Coronary artery (tissue), 2 donors: ENCODE results near the gene CORO2B.
A peak's percentile ranks its signal among the peaks of the same experiment; 100 is the strongest.

ENCODE experiments used
- DNase-seq: peaks from one replicate; pipeline ENCODE4 v3.0.0-alpha.2; 2017; ENCODE audit warnings: low spot score
- H3K27ac ChIP-seq, 2 donors: fragments of 200-600 bp; sonication (generic); one replicate each; pipeline ENCODE4 v1.5.1; 2016 to 2019
- H3K4me3 ChIP-seq: fragments of 200-600 bp; sonication (generic); 2 replicates; pipeline ENCODE4 v1.5.1; 2016; ENCODE audit warnings: mild to moderate bottlenecking, moderate library complexity
- TF ChIP-seq, protein P1 (sequence below): fragments of 200-600 bp; sonication (generic); IDR thresholded peaks from one replicate; pipeline ENCODE4 v1.5.1; 2019; ENCODE audit warnings: antibody characterized with exemption

CORO2B gene

DNA sequence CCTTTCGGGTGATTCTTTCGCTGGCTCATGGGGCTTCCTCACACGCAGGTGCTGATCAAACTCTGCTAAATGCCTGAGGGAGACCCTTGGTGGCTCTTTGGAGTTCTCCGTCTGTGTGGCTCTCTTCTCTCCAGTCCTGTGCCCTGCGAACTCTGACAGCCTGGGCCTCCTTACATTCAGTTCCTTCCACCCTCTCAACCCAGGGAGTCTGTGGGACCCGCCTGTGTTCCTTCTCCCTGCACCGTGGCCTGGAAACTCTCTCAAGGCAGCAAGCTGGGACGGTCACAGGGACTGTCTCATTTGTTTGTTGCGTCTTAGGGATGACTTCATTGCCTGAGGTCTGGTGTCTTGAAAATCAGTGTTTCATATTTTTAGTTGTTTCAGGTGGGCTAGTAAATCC lies 37.0 kb upstream of the CORO2B start:
- no peak overlapping the region for H3K27ac ChIP-seq
- no peak overlapping the region for H3K4me3 ChIP-seq
- no peak for DNase-seq
- TF ChIP-seq, protein P1, sequence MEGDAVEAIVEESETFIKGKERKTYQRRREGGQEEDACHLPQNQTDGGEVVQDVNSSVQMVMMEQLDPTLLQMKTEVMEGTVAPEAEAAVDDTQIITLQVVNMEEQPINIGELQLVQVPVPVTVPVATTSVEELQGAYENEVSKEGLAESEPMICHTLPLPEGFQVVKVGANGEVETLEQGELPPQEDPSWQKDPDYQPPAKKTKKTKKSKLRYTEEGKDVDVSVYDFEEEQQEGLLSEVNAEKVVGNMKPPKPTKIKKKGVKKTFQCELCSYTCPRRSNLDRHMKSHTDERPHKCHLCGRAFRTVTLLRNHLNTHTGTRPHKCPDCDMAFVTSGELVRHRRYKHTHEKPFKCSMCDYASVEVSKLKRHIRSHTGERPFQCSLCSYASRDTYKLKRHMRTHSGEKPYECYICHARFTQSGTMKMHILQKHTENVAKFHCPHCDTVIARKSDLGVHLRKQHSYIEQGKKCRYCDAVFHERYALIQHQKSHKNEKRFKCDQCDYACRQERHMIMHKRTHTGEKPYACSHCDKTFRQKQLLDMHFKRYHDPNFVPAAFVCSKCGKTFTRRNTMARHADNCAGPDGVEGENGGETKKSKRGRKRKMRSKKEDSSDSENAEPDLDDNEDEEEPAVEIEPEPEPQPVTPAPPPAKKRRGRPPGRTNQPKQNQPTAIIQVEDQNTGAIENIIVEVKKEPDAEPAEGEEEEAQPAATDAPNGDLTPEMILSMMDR = no peak

DNA sequence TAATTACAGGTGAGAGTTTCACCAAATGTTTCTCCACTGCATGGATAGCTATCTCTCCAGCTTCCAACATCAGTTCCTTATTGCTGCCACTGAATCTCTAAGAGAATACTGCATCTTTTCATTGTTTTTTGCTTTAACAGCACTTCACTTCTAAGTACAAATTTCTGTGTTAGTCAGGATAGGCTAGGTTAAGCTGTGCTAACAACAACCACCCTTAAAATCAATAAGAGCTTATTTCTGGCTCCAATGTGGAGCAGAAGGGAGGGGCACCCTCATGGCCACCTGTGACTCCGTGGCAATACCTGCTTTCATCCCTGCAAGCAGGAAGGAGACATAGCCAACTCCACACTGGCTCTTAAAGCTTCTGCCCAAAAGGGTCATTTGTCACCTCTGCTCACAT lies 36.4 kb upstream of the CORO2B start:
- TF ChIP-seq, protein P1 = no peak
- no peak for DNase-seq
- no peak overlapping the region for H3K4me3 ChIP-seq
- peak overlapping the region in 1 of 2 donors; percentile 83 for H3K27ac ChIP-seq

DNA sequence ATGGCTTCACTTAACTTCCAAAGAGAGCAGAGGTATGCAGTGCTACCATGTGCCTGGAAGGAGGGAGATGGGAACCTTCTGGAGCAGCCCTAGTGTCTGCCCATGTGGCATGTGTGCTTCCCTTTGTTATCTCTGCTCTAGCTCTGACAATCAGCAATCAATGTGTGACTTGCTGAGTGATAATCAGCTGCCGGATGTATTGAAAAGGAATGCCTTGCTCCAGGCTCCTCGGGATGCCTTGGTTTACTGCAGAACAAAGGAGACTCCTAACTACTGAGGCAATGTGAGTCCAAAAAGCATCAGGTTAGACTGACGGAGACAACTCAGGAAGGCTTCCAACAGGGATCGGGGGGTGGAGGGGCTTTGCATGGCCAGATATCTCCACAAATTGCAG lies 36.0 kb upstream of the CORO2B start:
- H3K27ac ChIP-seq = peak overlapping the region; percentile 63 to 83

DNA sequence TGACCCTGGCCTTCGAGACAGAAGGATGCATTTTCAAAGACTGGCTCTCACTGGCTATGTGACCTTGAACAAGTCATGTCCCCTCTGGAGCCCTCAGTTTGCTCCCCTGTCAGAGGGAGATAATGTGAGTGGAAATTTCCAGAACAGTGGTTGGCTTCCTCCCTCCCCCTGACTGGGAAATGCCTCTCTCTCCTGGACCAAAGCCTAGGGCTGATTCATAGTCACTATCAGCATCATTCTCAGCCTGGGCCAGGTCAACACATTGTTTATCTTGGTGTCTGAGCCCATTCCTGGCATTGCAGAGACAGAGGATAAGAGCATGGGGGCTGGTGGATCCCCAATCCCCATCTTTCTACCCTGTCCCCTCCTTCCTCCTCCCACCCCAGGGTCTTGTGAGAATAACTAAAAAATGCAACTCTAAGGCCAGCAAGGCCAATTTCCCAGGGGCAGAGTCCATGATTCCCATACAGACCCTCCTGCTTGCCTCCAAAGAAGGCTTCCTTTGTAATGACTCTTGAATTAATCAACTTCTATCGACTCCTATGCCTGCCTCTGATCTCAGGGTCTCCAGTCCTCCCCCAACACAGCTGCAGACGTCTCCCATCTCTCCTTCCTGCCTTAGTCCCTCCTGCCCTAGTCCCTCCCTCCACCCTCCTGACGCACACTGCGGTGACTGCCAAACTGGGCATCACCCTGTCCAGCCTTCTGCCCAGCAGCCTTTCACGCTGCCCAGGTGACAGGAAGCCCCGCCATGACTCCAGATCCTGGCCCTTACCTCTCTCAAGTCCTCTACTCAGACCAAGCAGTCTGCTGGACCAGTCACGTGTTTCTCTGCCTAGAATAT lies 35.4 kb upstream of the CORO2B start:
- TF ChIP-seq, protein P1 = no peak
- Histone ChIP-seq H3K4me3 (peak overlapping the region; percentile 32), H3K27ac (peak overlapping the region; percentile 63 to 83)
- DNase-seq = peak; percentile 86

More for the DNA sequence above, 36.0 kb upstream of the CORO2B start:
- TF ChIP-seq, protein P1 = no peak
- DNase-seq = no peak
- H3K4me3 ChIP-seq = no peak overlapping the region

DNA sequence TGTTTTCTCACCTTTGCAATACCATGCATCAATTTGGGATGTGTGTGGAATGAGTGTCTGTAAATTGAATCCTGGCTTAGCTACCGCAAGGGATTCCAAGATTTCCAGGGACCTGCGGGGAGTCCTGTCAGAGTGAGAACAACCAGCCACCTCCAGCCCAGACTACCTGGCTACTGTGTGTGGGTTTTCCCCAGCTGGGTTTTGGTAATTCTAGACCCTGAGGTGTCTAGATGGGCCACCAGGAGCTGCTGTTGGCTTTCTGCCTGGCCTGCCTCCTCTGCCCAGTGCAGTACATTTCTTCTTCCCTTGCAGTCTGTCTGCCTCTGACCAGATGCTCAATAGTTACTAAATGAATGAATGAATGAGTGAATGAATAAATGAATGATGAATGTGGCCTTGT lies 32.5 kb upstream of the CORO2B start:
- no peak overlapping the region for H3K27ac ChIP-seq
- DNase-seq = no peak
- H3K4me3 ChIP-seq = no peak overlapping the region
- TF ChIP-seq, protein P1 = no peak

DNA sequence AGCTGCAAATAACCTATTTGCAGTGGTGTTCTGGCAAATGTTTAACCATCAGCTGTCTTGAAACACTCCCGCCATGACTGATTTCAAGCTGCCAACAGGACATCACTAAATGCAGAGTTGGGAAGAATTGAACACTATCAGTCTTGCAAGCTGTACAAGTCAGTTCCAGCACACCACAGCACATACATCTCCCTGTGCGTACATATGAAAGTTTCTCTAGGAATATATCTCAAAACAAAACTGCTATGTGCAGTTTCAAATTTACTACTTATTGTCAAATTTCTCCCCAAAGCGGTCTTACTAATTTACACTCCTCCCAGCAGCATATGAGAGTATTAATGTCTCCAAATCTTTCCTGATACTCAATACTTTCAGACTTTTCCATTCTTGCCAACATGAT lies 30.4 kb upstream of the CORO2B start:
- H3K27ac ChIP-seq = no peak overlapping the region
- no peak for DNase-seq
- H3K4me3 ChIP-seq = no peak overlapping the region
- TF ChIP-seq, protein P1 = no peak

DNA sequence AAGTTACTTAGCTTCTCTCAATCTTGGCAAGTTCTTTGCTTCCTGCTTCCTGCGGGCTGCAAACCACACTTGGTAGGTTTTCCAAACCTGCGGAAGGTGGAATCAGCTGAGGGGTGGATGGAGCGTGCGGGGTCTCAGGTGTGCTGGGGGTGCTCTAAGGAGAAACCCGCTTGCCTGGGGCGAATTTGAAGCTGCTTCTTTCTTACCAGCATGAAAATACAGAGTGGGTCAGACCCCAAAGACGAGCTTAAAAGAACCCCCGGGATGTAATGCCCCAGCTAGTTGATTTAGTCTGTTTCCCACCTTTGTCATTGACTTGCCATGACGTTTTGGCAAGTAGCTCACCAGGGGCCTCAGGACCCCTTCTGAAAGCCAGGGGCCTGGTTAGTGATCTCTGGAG lies 28.8 kb upstream of the CORO2B start:
- no peak for DNase-seq
- TF ChIP-seq, protein P1 = no peak
- H3K4me3 ChIP-seq = no peak overlapping the region

More for the DNA sequence above, 28.8 kb upstream of the CORO2B start:
- H3K27ac ChIP-seq = no peak overlapping the region
